Kidney glomerular epithelial cell (primary cell): Measurements from ENCODE around the gene ITGA1.
"Not testable (repeated sequence)": the region's sequence is repeated elsewhere in the genome, so short reads cannot be mapped to it uniquely, and the experiment has no call there.

Experiments used
- DNase-seq: peaks from one replicate; lab custom pipeline; 2025; lab: John Stamatoyannopoulos, UW

Gene ITGA1

DNA sequence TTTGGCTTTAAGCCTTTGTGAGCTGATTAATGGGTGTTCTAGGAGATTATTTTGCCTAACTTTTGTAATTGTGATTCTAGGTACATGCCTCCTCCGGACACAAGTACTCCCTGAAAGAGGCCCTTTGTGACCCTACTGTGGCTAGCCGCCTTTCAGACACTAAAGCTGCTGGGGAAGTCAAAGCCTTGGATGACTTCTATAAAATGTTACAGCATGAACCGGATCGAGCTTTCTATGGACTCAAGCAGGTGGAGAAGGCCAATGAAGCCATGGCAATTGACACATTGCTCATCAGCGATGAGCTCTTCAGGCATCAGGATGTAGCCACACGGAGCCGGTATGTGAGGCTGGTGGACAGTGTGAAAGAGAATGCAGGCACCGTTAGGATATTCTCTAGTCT is 13.6 kb downstream of the ITGA1 start:
- DNase-seq = peak; percentile 44

DNA sequence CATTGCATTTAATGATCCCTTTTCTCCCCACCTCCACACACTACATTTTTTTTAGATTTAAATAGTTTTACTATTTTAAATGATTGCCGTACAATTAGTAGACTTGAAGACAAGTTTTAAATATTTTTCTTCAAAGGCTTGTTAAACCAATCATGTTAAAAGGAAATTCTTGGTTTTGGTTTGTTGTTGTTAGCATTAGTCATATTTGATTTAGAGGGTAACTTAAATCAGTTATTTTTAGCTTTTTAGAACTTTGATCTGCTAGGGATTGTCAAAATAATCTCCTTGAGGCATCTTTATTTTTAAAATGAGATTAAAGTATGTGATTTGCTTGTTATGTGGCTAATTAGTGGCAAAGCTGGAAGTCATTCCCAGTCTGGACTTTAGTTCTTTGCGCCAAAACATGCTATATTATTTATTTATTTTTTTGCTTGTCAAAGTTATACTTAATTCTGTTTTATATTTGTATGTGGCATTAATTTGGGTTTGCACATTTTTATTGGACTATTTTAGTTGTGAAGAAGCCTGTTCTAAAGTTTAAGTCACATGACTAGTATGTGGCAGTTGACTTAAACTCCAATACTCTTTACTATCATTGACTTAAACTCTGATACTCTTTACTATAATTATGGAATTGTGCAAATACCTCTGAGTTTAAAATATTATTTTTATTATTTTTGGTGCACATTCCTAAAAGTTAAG is 14.7 kb downstream of the ITGA1 start:
- no peak for DNase-seq

DNA sequence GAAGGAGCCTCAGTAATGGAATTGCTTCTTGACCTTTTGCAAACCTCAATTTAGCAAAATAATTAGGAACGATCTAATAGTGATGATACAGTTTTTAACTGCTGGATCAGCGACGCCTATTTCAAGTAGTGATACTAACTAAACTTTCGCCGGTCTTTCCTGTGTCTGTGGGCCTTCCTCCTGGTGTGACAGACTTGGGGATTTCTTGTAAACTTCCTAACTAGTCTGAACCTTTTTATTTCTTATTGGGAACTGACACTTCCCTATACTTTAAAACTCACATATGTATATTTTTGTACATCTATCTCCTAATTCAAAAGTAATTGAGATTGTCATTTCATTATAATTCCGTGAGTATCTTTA is 15.2 kb downstream of the ITGA1 start:
- DNase-seq = no peak

DNA sequence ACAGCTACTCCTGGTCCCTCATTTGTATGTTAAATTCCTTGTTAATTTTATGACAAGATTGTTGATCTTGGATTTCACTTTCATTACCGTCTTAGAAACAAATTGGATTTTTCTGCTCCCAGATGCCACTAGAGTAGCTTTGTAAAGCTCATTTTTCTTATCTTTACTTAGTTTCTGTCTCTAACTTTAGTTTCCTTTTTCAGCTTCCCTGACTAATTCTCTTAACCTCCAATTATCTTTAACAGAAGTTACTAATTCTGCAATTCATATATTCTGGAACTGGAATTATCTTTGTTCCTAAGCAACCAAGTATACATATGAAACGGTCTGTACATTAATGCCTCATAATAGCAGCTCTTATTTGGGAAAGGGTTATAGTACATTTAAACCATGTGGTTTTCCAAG is 16.7 kb downstream of the ITGA1 start:
- DNase-seq = no peak

DNA sequence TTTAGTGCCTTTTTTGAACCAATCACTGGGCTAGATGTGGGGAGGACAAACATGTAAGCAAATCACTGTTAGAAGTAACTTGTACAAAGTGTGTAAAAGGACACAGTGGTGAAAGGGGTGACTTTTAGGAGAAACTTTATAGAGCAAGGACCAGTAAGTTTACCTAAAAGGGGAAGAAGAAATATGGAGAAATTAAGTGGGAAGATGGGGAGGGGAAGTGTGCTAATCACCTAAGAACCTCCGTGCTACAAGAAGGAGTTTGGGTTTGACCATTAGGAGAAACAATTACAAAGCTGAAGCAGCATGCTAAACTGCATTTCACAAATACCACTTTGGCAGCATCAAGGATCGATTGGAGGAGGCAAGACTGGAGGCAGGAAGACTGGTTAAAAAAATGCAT is 17.3 kb downstream of the ITGA1 start:
- no peak for DNase-seq

DNA sequence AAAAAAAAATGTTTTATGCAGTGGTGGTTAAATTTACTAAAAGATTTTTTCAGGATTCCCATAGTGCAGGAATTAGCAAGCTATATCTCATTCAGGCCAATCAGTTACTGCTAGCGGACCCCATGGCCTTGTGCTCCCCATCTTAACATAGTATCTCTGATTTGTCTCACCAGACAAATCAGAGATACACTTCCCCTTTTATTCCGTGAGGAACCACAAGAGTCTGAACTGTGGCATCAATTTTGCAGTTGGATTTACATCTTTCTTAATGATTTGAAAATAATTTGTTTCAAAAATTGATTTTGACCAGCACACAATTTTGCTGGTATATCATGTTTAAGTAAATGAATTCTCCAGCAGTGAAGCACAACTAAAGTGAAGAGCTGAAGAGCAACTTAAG is 17.9 kb downstream of the ITGA1 start:
- DNase-seq = no peak

DNA sequence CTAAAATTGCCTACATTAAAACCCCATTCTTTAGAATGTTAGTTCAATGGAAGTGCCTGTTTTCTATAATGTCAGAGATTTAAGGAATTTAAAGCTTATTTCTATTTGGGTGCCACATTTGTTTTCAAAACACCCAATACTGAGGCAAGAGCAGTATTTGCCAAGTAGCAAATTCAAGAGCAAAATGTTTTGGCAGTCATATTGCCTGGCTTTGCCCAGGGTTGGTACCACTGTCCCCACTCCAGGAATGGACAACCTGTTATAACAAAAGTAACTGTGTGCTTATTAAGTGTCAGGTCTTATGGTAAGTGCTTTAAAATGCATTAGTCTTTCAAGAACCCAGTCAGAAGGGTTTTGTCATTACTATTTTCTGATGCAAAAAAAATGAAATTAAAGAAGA is 19.3 kb downstream of the ITGA1 start:
- DNase-seq = no peak

DNA sequence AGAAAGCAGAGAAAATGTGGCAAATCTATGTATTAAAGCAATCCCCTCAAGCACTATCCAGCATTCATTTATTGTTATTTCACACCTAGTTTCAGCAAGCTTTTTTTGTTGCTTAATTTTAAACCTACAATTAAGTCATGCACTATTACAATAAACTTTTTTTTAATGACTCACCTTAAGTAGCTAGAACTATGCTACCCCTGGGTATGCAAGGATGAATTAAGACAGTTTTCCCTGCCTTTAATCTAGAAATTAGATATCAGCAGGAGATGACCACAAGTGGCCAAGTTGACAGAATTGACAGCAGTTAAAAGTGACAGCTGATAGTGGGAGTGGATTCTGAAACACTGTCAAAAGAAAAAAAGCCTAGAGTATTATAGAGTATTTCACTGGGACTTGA is 20.0 kb downstream of the ITGA1 start:
- no peak for DNase-seq

DNA sequence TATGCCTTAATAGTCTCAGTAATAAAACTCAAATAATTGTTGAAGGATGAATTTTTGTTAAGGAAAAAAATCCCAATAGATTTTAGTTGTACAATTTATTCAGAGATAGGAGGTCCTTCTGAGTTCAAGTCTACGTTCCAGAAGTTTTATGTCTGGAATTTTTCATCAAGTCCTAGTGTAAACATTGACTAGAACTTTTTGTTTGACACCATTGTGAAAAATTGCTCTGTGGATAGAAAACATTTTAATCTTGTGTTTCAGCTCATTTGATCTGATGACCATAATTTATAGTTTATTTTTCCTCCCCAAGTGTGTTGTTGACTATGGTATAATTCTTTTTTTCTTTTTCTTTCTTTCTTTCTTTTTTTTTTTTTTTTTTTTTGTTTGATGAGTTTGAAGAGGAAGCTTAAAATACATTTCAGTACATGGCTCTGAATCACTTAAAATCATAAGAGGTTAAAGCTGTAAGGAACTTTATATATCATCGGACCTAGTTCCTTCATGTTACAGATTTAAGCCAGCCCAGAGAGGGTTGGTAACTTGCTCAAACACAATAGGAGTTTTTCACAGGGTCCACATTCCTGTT is 20.7 kb downstream of the ITGA1 start:
- DNase-seq = peak; percentile 11

DNA sequence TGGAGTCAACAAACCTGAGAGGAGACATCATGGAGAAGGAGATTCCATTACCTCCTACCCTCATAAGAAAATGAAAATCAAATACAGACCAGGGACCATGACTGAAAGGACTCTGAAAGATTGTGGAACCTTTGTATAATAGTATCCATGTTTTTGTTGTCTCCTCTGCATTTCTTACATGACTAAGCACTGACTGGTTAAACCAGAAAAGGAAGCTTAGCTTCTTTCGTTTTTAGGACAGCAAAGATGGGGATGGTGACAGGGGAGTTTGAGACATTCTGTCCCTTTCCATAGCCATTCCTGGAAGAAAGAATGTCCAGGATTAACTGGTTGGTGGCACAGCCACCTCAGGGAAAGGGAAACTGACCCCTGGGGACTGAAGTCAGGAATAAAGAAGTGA is 22.2 kb downstream of the ITGA1 start:
- peak; percentile 34 for DNase-seq

DNA sequence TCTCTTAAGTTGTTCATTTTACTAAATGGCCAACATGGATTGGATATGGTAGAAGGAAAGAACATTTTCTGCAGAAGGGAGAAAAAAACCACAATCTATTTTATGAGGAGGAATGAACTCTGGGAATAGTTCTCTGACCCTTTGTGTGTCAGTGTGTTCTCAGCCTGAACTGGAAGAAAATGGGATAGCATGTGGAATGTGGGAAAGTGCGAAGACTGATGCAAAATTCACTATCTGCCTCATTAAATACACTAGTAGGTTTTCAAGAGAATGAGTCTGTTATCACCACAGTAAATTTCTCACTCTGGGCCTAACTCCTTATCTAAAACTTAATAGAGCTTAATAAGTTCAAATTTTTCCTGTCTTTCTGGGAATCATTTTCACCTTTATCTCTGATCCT is 22.7 kb downstream of the ITGA1 start:
- peak; percentile 15 for DNase-seq

DNA sequence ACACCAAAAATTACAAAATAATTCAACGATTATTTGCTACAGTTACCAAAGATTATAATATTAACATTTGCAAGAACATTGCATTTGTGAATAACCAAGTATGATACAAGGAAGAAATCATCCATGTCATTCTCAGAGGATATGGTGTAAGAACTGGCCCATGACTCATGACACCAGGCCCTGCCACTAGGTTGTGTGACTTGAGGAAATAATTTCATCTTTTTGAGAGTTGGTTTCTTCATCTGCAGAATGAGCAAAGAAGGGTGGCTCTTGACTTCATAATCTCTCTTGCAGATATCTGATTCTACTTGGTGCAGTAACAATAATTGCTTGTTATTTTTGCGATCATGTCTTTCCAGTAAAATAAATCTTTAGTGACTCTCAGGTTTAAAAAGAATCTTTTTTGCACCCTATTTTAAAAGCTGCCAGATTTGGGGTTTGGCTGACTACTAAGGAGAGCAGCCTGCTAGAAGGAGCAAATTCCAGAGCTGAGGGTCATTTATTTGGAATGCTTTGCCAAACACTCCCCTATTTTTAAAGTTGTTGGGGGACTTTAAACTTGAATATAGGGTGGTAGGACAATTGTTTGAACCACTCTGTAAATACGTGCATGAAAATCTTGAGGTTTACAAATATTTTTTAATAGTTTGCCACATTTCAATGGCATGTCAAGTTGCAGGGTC is 23.5 kb downstream of the ITGA1 start:
- DNase-seq = peak; percentile 28

DNA sequence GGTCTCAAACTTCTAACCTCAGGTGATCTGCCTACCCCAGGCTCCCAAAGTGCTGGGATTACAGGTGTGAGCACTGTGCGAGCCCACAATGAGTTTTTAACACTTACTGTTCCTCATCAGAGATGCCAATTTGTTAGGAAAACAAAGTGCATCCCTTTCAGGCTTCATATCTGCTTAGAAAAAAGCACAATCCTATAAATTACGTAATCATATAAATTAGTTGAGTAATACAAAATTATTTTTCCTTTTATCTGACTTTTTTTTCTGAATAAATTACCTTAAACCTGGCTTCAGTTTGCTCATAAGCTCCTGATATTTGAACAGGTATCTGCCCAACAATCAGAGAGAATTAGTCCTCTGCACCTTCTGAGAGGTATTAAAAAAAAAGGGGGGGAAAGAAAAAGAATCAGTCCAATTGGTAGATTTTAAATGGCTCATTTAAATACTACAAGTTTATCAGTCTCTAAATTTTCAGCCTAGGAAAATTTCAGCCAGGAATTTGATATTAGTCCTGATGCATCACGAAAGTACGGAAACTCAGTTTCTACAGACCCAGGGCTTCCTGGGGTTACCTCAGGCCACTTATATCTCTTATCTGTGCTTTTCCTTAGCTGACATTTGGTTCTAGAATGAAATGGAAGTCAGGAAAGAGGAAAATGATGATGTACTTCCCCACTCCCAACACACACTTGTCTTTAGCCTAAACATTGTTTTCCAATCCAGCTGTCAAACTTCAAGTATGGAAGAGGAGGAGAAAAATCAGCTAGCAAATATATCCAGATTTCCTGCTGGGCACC is 26.8 kb downstream of the ITGA1 start:
- no peak for DNase-seq

DNA sequence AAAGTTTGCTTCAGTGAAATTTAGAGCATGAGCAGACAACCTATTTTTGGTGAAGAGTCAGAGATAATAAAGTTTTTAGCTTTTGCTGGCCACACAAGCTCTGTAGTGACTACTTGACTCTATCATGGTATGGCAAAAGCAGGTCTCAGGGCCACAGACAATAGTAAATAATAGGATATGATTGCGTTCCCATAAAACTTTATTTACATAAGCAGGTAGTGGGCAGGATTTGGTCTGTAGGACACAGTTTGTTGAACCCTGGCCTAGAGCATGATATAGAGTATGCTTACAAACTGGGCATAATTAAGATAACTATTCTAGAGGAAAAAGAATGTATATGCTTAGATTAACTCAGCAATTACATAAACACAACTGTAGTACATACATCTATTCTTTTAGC is 30.1 kb downstream of the ITGA1 start:
- DNase-seq = no peak

DNA sequence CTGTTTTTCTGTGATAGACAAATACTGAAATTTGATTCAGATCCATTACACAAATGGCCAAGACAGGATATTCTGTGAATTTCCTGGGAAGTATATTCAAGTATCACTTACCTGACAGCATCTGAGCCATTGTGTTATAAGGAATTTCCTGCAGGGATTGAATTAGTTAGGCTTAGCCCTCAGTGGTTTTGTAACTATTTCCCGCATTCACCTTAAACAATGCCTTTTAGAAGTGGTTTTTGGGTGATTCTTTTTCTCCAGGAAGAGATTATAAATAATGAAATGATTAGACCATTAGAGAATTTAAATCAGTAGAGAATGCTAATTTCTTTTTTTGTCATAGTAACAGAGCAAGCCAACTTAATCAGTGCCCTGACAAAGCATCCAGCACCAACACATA is 30.6 kb downstream of the ITGA1 start:
- DNase-seq = no peak

DNA sequence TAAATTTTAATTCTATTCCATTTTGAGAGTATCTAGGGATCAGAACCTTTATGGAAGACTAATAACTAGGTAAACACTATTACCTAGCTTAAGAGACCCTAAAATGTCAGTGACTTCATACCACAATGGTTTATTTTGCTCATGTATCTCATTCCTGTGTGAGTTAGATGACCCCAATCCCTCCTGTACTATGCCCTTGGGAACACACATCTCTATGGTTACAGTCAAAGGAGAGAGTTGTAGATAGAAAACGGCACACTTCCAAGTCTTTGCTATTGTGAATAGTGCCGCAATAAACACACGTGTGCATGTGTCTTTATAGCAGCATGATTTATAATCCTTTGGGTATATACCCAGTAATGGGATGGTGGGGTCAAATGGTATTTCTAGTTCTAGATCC is 31.1 kb downstream of the ITGA1 start:
- DNase-seq = not testable (repeated sequence)

DNA sequence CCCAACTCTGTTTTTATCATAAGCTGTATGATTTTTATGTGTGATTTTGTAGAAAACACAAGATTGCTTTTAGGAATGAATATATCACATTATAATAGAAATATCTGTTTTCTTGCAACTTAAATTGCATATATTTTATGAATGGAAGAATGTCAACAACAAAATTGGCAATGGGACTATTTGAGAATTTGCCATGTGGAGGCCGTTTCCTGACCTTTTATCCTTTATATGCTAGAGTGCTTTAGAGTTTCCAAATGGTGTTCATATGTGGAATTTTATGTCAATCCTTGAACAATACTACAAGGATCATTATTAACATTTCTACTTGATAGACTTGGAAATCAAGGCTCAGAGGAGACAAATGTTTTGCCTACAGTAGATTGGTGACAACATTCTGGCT is 34.2 kb downstream of the ITGA1 start:
- no peak for DNase-seq

DNA sequence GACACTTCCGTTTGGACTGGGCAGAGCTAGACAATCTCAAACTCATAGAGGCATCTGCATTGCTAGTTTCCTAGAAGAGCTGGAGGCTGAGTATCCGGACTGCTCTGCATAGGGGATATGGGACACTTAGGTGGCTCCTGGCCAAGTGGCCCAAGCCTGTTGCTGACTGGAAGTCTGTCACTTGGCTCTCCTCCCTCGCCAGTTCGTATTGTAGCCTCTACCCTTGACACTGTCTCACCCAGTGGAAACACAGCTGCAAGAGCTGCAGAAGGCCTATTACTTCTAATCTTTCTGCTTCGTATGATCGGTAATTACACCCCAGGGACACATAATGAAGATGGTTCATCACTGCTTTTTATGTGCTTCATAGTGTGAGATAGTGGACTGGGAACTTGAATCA is 34.7 kb downstream of the ITGA1 start:
- no peak for DNase-seq

DNA sequence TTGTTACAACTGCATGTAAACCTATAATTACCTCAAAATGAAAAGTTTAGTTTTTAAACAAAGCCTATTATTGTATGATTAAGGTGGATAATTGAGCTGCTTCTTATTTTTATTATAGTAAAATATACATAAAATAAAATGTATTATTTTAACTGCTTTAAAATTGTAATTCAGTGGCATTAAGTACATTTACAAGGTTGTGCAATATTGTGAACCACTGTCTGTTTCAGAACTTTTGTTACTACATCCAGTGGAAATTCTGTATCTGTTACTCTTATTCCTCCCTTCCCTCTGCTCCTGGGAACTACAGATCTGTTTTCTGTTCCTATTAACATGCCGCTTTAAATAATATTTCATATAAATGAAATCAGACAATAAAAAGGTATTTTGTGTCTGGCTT is 37.1 kb downstream of the ITGA1 start:
- no peak for DNase-seq

DNA sequence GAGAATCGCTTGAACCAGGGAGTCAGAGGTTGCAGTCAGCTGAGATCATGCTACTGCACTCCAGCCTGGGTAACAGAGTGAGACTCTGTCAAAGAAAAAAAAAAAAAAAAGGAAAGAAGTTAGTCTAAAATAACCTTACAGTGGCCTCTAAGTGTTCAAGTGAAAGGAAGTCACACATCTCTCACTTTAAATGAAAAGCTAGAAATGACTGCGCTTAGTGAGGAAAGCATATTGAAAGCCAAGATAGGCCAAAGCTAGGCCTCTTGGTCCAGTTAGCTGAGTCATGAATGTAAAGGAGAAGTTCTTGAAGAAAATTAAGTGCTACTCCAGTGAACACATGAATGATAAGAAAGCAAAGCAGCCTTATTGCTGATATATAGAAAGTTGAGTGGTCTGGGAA is 38.1 kb downstream of the ITGA1 start:
- DNase-seq = no peak

DNA sequence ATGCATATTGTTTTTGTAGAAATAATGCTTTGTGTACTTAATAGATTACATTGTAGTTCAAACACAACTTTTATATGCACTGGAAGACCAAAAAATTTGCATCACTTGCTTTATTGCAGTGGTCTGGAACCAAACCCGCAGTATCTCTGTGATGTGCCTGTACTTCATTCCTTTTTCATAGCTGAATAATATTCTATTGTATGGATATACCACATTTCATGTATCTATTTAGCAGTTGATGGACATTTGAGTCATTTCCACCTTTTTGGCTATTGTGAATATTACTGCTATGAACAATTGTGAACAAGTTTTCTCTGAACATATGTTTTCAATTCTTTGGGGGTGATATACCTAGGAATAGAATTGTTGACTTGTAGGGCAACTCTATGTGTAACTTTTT is 40.1 kb downstream of the ITGA1 start:
- DNase-seq = no peak

DNA sequence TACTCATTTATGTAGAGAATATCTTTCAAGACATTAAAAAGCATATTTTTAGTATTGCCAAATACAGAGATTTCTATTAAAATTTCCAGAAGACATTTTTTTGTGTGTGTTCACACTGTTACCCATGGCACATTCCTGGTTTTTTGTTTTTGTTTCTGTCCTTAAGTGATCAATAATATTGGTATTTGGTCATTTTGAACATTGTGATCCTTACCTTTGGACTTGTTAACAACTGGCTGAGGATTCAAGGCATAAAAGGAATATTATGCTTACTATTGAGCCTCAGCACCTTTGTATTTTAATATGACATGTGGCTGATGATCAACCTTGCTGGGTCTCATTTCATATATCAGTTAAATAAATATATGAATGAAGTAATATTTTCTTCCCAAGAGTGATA is 41.9 kb downstream of the ITGA1 start:
- DNase-seq = no peak

DNA sequence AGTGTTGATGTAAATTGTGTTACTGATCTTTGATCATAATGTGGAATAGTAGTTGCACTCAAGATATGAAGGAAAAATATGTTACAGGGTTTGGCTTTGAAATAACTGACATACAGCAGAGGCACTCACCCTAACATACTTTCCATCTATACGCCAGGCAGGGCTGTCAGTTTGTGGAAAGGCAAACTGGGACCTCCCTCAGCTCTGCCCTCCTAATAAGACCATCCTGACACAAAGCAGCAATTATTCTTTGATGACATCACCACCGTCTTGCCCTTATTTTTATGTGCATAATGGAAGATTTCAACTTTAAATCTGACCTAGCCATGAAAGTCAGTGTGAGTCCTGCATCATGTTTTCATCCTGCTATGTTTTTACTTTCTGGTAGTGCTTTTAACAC is 42.9 kb downstream of the ITGA1 start:
- no peak for DNase-seq
